A549 (cell line): ENCODE data around the gene UMAD1. TPM values are rescaled to one million over a fixed set of nuclear protein-coding genes. Genes with fewer than 3 reads are reported as not detected.

Source experiments
- ATAC-seq, 2 experiments: fragments of 200-7000 bp in 1 of 2; fragments of >200 bp in 1 of 2; cut with Nextera tagmentation in 1 of 2; cut with Tn5 transposase in 1 of 2; 3 replicates each; pipeline versions ENCODE4 v1.8.0 to v1.9.1; 2018 to 2020; ENCODE audit warnings: mild to moderate bottlenecking in 1 of 2, moderate library complexity in 1 of 2
- CTCF ChIA-PET: fragments of 300-600 bp; sonication (Branson Sonifier 250); formaldehyde crosslinking; extraction: SDS; loops from one replicate; lab custom pipeline; 2021; ENCODE audit warnings: antibody characterized with exemption, inconsistent platforms; lab: Yijun Ruan, JAX
- POLR2A ChIA-PET: fragments of 350-600 bp; formaldehyde crosslinking; extraction: SDS; loops from one replicate; lab custom pipeline; 2021; ENCODE audit warnings: antibody characterized with exemption, inconsistent platforms; lab: Yijun Ruan, JAX
- DNase-seq, 2 experiments: peaks; one replicate each; pipeline versions ENCODE4 v3.0.0 to v3.0.0-alpha.2; 2011 to 2016; ENCODE audit warnings: low read depth in 1 of 2, low spot score in 1 of 2
- FAIRE-seq: peaks from 2 replicates; lab custom pipeline; 2011; peaks lifted over from hg19 to GRCh38; lab: Jason Lieb, UNC
- H3K27ac ChIP-seq, 2 experiments: fragments of >200 bp; sonication (Bioruptor Twin); formaldehyde crosslinking; 3 replicates each; pipeline ENCODE4 v1.5.1; 2016 to 2017
- H3K4me1 ChIP-seq: fragments of >200 bp; sonication (Bioruptor Twin); formaldehyde crosslinking; 3 replicates; pipeline ENCODE4 v1.6.1; 2016
- H3K4me2 ChIP-seq: fragments of >200 bp; sonication (Bioruptor Twin); formaldehyde crosslinking; 3 replicates; pipeline ENCODE4 v1.6.1; 2016
- H3K4me3 ChIP-seq: fragments of >200 bp; sonication (Bioruptor Twin); formaldehyde crosslinking; 3 replicates; pipeline ENCODE4 v1.5.1; 2016
- H3K9me3 ChIP-seq: fragments of >200 bp; sonication (Bioruptor Twin); formaldehyde crosslinking; 3 replicates; pipeline ENCODE4 v1.6.1; 2016
- CHD2 ChIP-seq: fragments of 150-350 bp; IDR thresholded peaks from 2 replicates; pipeline ENCODE4 v1.6.1; 2014; ENCODE audit warnings: low read length; ENCODE audit not compliant: partially characterized antibody
- CHD4 ChIP-seq: fragments of 200-600 bp; sonication (generic); IDR thresholded peaks from 2 replicates; pipeline ENCODE4 v1.6.1; 2016; ENCODE audit warnings: antibody characterized with exemption, mild to moderate bottlenecking, borderline replicate concordance
- EHF ChIP-seq: fragments of 250-450 bp; sonication (Bioruptor Pico); IDR thresholded peaks from 2 replicates; pipeline ENCODE4 v1.5.0; 2020; ENCODE audit warnings: mild to moderate bottlenecking
- FOXS1 ChIP-seq: fragments of 250-450 bp; sonication (Bioruptor Pico); IDR thresholded peaks from 2 replicates; pipeline ENCODE4 v1.5.0; 2020; ENCODE audit warnings: mild to moderate bottlenecking, moderate library complexity
- HES2 ChIP-seq: fragments of >200 bp; sonication (Bioruptor Twin); formaldehyde crosslinking; IDR thresholded peaks from 2 replicates; pipeline ENCODE4 v1.6.1; 2016
- JUNB ChIP-seq: fragments of >200 bp; sonication (Bioruptor Twin); formaldehyde crosslinking; IDR thresholded peaks from 2 replicates; pipeline ENCODE4 v1.6.1; 2016
- MAFK ChIP-seq: fragments of 450-650 bp; IDR thresholded peaks from 2 replicates; pipeline ENCODE4 v1.6.1; 2014; ENCODE audit not compliant: partially characterized antibody
- MYC ChIP-seq: IDR thresholded peaks from 2 replicates; pipeline ENCODE4 v1.6.1; 2012; ENCODE audit warnings: mild to moderate bottlenecking, inconsistent platforms, low read length, improper control_type of control experiment, borderline replicate concordance
- NFE2L2 ChIP-seq: fragments of 150-350 bp; conservative IDR thresholded peaks from 2 replicates; pipeline ENCODE4 v1.6.1; 2014; ENCODE audit warnings: low read length
- PHF8 ChIP-seq: fragments of 200-600 bp; sonication (generic); IDR thresholded peaks from 2 replicates; pipeline ENCODE4 v1.6.1; 2016; ENCODE audit warnings: low read depth, mild to moderate bottlenecking, antibody characterized with exemption, moderate library complexity, borderline replicate concordance
- POLR2AphosphoS2 ChIP-seq: conservative IDR thresholded peaks from 2 replicates; pipeline ENCODE4 v1.6.1; 2012; ENCODE audit warnings: low read length, improper control_type of control experiment, inconsistent platforms
- RARB ChIP-seq: fragments of 250-450 bp; sonication (Bioruptor Pico); IDR thresholded peaks from 2 replicates; pipeline ENCODE4 v1.8.0; 2021; ENCODE audit warnings: mild to moderate bottlenecking, moderate library complexity
- RCOR1 ChIP-seq: fragments of 150-350 bp; IDR thresholded peaks from 2 replicates; pipeline ENCODE4 v1.6.1; 2014; ENCODE audit warnings: antibody characterized with exemption, low read length, low read depth
- RNF2 ChIP-seq: fragments of 200-600 bp; sonication (generic); IDR thresholded peaks from 2 replicates; pipeline ENCODE4 v1.6.1; 2016; ENCODE audit warnings: low read depth, mild to moderate bottlenecking, antibody characterized with exemption, moderate library complexity, borderline replicate concordance
- TFCP2L1 ChIP-seq: fragments of 250-450 bp; sonication (Bioruptor Pico); IDR thresholded peaks from 2 replicates; pipeline ENCODE4 v1.5.0; 2021; ENCODE audit warnings: mild to moderate bottlenecking
- USF2 ChIP-seq: fragments of 450-650 bp; IDR thresholded peaks from 2 replicates; pipeline ENCODE4 v1.6.1; 2014; ENCODE audit warnings: antibody characterized with exemption
- ZFP36 ChIP-seq: fragments of 450-650 bp; IDR thresholded peaks from 2 replicates; pipeline ENCODE4 v1.6.1; 2014; ENCODE audit warnings: borderline replicate concordance; ENCODE audit not compliant: partially characterized antibody
- WGBS: methylation state at CpG from one replicate; pipeline ENCODE4 v1.1.6; 2017; ENCODE audit errors: missing lambda C conversion rate; 5-methylcytosine and 5-hydroxymethylcytosine counted together
- polyA plus RNA-seq, 4 experiments: library from polyadenylated mRNA; depleted of rRNA in 3 of 4; stranded (reverse); fragments of >200 nt; fragmentation: RNase III in 1 of 4; extraction: RNeasy Plus Mini Kit Qiagen cat#74134 plus additional on column Dnase treatment in 1 of 4; gene quantifications; 2 replicates in 3 of 4; 3 replicates in 1 of 4; pipeline ENCODE4 v1.2.3, GENCODE V29; 2011 to 2017
- TF ChIP-seq, protein P1 (sequence below): fragments of >200 bp; sonication (Bioruptor Twin); formaldehyde crosslinking; IDR thresholded peaks from 3 replicates; pipeline ENCODE4 v1.5.1; 2016
- TF ChIP-seq, protein P2 (sequence below): fragments of 250-450 bp; sonication (Bioruptor Pico); IDR thresholded peaks from 2 replicates; pipeline ENCODE4 v1.5.0; 2021; ENCODE audit warnings: mild to moderate bottlenecking, moderate library complexity, borderline replicate concordance
- TF ChIP-seq, protein P3 (sequence below): IDR thresholded peaks from 2 replicates; pipeline ENCODE4 v1.6.1; 2012

Gene UMAD1
- polyA plus RNA-seq, 2 of the 4 experiments (the other 2 are of a cell fraction): 21.4 to 46.4 TPM

DNA sequence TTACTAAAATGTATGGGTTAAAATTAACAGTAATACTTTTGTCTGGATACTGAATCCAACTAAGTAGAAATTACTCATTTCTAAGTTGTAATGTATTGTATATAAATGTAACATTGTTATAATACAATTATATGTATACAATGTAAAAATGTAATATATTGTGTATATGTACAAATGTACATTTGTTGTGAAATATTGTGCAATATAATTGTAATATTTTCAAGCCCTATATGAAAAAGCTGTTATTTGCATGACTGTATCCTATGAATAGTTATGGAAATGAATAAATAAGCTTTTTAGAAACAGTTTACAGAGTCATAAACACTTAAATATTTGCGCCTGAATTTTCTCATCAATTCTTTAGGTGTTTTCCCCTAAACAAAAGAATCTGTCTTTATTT is 20.3 kb upstream of the UMAD1 start:
- no peak for ATAC-seq
- no peak for DNase-seq
- Histone ChIP-seq H3K4me2 (no peak overlapping the region), H3K27ac (no peak overlapping the region)
- CTCF ChIA-PET: no interaction called here
- TF ChIP-seq MAFK (no peak), RCOR1 (no peak), USF2 (no peak), RARB (CRISPR knock-in tag) (no peak), NFE2L2 (no peak)
- TF ChIP-seq, all 56 proteins: peak for 0
- 91% methylated on average over 1 of the region's 1 CpG for WGBS
- H3K4me3 ChIP-seq: no peak overlapping the region
- POLR2A ChIA-PET: no interaction called here
- FAIRE-seq: no peak
- no peaks in the 10 kb centered on the region for H3K4me1 ChIP-seq
- no peaks in the 10 kb centered on the region for H3K9me3 ChIP-seq

- POLR2A ChIA-PET: no interaction called here
- Histone ChIP-seq H3K4me3 (no peak overlapping the region), H3K4me1 (no peaks in the 10 kb centered on the region), H3K4me2 (no peak overlapping the region), H3K9me3 (no peaks in the 10 kb centered on the region), H3K27ac (no peak overlapping the region)
- FAIRE-seq (no peak), DNase-seq (no peak), ATAC-seq (no peak)
- TF ChIP-seq PHF8 (no peak), EHF (CRISPR knock-in tag) (no peak), USF2 (no peak)
- TF ChIP-seq, protein P1, sequence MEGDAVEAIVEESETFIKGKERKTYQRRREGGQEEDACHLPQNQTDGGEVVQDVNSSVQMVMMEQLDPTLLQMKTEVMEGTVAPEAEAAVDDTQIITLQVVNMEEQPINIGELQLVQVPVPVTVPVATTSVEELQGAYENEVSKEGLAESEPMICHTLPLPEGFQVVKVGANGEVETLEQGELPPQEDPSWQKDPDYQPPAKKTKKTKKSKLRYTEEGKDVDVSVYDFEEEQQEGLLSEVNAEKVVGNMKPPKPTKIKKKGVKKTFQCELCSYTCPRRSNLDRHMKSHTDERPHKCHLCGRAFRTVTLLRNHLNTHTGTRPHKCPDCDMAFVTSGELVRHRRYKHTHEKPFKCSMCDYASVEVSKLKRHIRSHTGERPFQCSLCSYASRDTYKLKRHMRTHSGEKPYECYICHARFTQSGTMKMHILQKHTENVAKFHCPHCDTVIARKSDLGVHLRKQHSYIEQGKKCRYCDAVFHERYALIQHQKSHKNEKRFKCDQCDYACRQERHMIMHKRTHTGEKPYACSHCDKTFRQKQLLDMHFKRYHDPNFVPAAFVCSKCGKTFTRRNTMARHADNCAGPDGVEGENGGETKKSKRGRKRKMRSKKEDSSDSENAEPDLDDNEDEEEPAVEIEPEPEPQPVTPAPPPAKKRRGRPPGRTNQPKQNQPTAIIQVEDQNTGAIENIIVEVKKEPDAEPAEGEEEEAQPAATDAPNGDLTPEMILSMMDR: no peak
- TF ChIP-seq, protein P2, sequence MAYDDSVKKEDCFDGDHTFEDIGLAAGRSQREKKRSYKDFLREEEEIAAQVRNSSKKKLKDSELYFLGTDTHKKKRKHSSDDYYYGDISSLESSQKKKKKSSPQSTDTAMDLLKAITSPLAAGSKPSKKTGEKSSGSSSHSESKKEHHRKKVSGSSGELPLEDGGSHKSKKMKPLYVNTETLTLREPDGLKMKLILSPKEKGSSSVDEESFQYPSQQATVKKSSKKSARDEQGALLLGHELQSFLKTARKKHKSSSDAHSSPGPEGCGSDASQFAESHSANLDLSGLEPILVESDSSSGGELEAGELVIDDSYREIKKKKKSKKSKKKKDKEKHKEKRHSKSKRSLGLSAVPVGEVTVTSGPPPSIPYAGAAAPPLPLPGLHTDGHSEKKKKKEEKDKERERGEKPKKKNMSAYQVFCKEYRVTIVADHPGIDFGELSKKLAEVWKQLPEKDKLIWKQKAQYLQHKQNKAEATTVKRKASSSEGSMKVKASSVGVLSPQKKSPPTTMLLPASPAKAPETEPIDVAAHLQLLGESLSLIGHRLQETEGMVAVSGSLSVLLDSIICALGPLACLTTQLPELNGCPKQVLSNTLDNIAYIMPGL (CRISPR knock-in tag): no peak
- CTCF ChIA-PET: no interaction called here
Measured at GRCh38 chr7:7620644-7621210, 19.8 kb upstream of the UMAD1 start.

DNA sequence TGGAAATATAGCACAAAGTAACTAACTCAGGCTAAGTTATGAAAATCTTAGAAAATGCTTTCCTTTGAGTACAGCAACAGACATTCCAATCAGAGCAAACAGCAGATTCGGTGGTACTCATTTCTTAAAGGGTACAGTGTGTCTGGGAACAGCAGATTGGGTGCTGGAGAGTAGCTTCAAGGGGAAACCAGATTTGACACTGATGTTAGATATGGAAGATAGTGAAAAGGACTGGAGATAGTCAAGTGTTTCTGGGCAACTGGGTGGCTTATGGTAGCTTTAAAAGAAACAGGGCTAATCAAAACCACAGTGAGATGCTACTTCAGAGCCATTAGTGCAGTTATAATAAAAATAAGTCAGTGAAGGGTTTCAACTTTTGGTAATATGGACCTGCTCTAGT is 12.1 kb upstream of the UMAD1 start:
- ChIA-PET POLR2A (no interaction called here), CTCF (interaction anchor here (0.6 kb wide), 1 partner anchor 1695 kb away, joined by 3 read pairs; no protein-coding TSS in a partner anchor)
- no peak for DNase-seq
- 25% methylated on average over 1 of the region's 1 CpG for WGBS
- peaks cover 11% of the 10 kb centered on the region for H3K9me3 ChIP-seq
- no peak overlapping the region for H3K4me2 ChIP-seq
- no peak for ATAC-seq
- H3K4me1 ChIP-seq: no peaks in the 10 kb centered on the region
- FAIRE-seq: no peak
- no peak for TF ChIP-seq FOXS1 (CRISPR knock-in tag)
- no peak for TF ChIP-seq CHD4
- no peak for TF ChIP-seq MYC
- TF ChIP-seq MAFK: no peak
- no peak for TF ChIP-seq RNF2
- TF ChIP-seq HES2: no peak
- no peak for TF ChIP-seq JUNB
- TF ChIP-seq CHD2: no peak
- no peak for TF ChIP-seq TFCP2L1 (CRISPR knock-in tag)
- no peak for TF ChIP-seq ZFP36
- no peak for TF ChIP-seq POLR2AphosphoS2
- TF ChIP-seq, protein P1: no peak
- TF ChIP-seq, protein P3, sequence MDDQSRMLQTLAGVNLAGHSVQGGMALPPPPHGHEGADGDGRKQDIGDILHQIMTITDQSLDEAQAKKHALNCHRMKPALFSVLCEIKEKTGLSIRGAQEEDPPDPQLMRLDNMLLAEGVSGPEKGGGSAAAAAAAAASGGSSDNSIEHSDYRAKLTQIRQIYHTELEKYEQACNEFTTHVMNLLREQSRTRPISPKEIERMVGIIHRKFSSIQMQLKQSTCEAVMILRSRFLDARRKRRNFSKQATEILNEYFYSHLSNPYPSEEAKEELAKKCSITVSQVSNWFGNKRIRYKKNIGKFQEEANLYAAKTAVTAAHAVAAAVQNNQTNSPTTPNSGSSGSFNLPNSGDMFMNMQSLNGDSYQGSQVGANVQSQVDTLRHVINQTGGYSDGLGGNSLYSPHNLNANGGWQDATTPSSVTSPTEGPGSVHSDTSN: no peak
- no peak for TF ChIP-seq USF2
- no peak overlapping the region for H3K27ac ChIP-seq
- no peak overlapping the region for H3K4me3 ChIP-seq
